B cell (primary cell): ENCODE data around the gene CACNA2D1.

Source experiments
- CTCF ChIP-seq: fragments of 200-600 bp; IDR thresholded peaks from one replicate; pipeline ENCODE4 v1.8.0; 2022; ENCODE audit warnings: antibody characterized with exemption, mild to moderate bottlenecking
- EZH2 ChIP-seq: IDR thresholded peaks from 2 replicates; pipeline ENCODE4 v1.6.1; 2012; ENCODE audit warnings: borderline replicate concordance, low read depth, mild to moderate bottlenecking, moderate library complexity, low read length; ENCODE audit not compliant: insufficient read depth, poor library complexity, severe bottlenecking

- no peak for TF ChIP-seq CTCF
- no peak for TF ChIP-seq EZH2
These were observed 82.8 kb downstream of the CACNA2D1 start for GRCh38 chr7:82360591-82361368.
